T1000 (cell line): ENCODE data around the gene FIGNL2.

Source experiments
- DNase-seq: peaks from one replicate; lab custom pipeline; 2025; ENCODE audit warnings: mixed read lengths; lab: John Stamatoyannopoulos, UW

Gene FIGNL2

DNA sequence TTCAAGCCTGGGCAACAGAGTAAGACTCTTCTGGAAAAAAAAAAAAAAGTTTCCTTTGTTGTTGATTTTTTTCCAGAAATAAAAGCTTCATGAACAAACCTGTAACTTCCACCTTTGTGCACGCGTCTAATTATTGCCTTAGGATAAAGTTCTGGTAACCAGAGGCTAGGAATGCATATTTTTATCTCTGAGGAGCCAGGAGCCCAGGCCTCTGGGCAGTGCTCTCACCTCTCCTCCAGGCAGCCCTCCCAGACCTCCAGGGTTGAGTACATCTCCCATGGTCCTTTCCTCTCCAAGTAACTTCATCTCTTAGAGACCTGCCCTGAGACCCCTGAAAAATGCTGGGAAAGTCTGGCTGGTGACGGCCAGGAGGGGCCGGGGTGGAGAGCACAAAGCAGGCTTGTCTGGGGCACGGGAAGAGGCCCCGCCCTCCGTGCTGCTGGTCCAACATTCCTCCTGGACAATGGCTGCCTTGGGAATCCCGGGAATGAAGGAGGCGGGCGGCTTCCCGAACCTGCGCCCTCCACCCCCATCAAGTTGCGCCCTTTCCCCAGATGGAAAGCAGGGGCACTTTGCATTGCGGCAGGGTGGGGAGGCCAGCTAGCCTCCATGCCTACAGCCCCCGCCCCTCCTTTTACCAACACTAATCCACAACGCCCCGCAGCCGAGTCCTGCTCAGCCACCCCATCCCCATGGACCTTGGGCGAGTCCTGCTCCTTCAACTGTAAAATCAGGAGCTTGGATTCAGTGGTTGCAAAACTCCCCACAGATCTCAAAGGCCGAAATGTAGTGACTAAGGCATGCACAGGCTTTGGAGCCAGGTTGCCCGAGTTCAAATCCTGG is 7.3 kb upstream of the FIGNL2 start:
- no peak for DNase-seq

DNA sequence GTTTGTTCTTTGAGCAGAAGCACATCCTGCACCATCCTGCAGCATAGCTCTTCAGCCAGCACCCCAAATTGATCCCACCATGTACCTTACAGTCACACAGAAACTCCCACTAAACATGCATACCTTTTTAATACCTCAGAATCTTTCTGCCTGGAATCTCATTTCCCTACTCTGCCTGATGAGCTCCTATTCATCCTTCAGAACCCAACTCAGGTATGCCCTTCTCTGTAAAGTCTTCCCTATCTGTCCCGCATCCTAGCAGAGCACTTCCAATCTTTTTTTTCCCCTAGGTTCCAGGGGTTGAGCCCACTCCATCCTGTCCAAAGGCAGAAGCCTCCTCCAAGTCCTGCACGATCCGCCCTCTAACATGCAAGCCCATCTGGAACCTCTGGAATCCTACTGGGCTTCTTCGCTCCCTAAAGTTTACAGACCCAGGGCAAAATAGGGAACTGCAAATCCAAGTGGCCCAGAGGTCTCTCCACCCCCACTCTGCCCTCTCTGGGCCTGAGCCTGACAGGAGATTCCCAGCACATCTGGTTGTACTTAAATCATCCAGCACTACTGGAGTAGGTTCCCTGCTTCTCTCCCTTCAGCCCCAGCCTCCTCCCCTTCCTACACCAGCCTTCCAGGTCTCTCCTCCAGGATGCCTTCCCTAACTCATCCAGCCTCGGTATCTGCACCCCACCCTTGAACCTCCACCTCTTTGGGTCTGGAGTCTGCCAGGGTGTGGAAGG is 4.1 kb upstream of the FIGNL2 start:
- DNase-seq = no peak

DNA sequence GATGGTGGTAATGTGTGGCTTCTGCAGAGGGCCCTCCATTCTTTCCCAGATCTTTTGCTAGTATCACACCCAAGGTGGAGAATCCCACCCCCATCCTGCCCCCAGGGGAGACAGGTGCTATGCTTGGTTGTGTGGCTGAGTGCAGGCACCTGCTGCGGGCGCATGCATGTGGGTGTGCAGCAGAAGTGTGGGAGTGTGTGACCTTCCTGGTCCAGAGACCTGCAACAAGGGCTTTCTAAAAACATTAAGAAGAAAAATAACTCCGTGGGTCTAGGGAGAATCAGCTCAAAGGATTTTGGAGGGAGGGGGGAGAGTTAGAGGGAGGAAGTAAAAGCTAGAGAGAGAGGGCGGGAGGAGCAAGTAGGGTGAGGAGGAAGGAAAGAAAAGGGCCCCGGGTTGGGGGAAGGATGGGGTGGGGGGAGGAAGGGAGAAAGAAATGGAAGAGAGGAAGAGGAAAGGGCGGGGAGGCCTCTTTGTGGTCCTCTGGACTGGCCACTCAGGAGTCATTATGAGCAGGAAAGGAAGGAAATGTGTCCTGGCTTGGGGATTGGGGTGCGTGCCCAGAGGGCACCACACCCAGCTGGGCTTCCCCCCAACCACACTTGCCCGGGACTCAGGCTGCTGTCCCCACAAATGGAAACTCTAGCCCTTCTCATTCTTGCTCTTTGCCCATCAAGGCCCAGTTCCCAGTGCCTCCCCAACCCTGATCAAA is 3.1 kb upstream of the FIGNL2 start:
- no peak for DNase-seq

DNA sequence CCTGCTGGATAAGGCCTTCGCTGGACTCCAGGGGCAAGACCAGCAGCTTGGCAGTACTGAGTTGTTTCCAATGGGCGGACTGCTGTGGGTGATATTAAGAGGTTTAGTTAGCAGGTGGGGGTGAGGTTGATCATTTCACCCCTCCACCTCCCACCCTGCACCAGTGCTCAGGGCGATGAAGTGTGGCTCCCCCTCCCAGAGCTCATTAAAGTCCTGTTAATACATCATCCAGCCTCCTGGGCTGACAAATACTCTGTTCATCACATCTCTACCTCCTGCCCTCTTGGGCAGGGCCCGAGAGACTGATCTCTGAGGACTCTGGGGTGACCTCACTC is 2.4 kb upstream of the FIGNL2 start:
- no peak for DNase-seq

DNA sequence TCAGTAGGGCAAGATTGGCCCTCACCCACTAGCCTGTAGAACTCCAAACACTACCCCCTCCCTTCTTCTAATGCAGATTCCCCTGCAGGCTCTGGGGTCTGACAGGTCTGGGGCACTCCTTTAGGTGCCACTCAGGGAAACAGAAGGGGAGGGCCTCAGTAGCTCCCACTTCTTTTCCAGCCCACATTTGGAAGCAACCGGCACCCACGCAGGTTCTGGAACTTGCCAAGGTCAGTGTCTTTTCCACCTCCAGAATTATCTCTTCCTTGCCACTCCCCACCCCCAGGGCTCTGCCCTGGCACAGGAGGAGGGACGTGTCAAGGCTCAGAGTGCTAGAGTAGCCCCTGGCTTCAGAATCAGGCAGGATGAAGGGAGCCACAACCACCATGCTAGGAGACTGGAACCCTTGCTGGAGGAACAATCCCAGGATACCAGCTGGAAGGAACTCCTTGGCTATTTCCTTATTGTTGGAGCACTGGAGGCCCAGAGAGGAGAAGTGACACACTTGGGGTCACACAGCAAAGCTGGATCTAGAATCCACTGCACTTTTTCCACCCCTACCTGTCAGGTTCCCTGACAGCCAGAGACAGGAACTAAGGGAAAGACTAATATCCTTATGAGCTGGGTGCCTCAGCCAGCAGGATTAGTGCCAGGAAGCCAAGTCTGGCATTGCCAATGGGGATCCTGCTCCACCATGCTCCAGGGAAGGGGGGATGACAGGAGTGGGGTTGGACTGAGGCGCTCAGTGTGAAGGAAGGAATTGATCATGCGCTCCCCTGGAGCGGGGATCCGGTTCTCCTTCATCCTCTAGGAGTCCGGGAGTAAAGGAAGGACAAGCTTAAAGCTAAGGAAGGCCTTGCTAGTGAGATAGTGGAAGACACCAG is 1.8 kb upstream of the FIGNL2 start:
- no peak for DNase-seq

DNA sequence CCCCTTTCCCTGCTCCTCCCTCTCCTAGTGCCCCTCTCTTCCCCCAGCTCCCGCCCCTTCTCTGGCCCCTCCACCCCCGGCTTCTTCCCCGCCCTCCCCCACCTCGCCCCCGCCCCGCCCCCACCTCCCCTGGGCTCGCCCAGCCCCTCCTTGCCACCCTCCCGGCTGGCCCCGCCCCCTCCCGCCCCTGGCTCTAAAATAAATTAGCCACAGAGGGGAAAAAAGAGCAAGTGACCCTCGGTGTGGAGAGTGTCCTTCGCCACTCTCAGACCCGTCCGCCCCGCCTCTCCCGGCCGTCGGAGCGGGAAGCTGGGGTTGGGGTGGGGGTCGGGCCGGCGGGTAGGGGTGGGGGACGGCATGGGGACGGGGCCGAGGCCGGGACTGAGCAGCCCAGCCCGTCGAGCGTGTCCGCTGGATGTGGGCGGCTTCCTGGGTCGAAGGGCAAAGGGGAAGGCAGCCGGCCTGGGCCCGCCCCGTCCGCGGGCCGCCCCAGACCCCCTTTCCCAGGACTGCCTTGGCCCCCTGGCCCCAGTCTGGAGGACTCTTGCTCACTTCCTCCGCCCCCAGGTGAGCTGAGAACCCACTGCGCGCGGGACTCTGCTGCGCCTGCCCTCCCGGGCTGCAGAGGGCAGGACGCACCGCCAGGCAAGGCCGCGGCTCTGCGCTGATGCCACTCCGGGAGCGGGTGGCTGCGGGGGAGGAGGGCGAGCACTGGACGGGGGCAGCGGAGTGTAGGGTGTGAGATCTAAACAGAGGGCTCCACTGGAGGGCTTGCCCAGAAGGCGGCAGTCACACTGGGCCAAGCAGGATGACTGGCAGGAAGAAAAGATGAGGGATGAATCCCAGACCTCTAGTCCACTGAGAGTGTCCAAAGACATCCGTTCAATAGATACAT is 570 bp upstream of the FIGNL2 start:
- DNase-seq = no peak

DNA sequence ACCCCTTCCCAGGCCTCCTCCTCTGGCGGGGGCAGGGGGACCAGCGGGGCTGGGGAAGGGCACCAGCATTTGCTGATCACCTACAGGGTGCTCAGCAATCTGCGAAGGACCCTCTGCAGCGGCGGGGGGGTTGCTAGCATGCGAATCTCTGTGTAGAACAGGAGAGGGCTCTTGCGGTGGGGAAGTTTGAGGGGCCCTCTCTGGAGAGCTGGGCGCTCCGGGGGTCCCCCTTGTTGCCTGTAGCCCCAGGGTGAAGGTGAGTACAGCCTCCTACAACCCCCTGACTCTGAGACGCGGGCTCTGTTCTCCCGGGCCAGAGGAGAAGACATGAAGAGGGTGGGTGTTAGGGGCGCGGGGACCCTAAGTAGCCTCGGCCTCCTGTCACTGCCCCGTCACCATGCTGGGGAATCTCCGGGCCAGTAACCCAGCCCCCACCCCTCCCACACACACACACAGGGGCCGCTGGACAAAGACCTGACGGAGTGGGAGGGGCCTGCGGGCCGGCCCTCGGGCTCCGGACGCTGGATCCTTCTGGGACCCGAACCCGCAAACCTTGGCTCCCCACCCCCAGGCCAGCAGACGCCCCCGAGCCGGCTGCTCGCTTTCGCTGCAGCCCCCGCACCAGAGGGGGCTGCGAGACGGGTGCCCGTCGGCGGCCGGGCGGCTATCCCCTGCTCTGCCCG is 734 bp downstream of the FIGNL2 start:
- no peak for DNase-seq

DNA sequence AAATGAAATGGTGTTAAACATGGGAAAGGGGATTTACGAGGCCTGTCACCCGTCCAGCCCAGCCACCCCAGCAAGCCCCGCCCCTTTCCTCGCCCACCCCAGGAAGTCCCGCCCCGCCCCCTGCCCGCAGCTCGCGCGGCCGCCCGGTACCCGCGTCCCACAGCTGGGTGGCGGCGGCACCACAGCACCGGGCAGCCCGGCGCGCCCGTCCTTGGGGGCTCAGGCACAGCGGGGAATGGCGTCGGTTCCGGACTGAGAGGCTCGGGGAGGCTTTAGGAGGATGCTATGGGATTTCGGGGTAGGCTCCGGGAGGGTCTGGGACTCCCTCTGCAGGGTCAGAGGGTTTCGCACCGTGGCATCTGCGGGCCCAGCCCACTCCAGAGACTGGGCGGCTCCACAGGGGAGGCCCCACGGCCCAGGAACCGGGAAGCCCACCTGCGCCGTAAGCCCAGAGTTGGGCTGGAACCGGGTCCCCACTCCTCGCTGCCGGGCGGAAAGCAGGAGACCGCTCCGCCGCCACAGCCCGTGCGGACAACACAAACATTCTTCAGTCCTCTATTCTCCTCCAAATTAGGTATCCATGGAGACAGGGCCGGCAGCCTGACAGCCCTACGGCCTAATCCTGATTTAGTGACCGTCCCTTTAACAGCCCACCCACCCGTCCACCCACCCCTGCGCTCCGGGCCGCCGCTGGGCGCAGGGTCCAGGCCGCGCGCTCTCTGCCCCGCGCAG is 1.4 kb downstream of the FIGNL2 start:
- no peak for DNase-seq

DNA sequence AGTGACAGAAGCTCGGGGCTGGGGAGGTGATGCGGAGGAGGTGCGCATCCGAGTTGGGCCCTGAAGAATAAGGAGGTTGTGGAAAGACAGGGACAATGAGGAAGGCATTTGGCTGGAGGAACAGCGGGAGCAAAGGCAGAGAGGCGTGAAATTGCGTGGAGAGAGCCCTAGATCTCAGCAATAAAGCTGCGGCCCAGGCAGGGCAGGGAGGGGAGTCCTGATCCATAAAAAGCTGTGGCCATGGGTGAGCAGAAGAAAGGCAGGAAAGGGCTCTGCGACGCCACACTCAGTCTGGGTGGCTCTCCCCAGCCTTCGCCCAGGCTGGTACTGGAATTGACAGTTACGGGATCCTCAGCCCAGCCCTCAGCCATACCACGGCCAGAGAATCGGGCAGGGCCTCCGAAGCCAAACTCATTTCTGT is 2.2 kb downstream of the FIGNL2 start:
- no peak for DNase-seq

DNA sequence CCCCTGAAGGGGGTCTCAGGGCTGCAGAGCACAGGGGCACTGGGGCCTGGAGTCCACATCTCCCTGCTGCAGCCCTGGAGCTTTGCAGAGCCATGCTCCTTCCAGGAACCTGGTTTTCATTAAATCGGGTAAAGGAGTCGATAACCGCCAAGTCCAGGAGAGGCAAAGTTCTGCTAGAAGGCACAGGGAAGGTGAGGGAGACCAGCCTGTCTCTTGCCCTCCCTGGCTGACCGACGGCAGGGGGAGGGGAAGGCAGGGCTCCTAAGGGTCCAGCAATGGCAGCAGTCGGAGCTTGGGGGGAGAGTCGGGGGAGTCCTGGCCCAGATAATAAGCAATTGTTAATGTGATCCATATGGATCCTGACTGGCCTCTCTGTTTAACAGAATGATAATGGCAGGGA is 3.0 kb downstream of the FIGNL2 start:
- DNase-seq = no peak

DNA sequence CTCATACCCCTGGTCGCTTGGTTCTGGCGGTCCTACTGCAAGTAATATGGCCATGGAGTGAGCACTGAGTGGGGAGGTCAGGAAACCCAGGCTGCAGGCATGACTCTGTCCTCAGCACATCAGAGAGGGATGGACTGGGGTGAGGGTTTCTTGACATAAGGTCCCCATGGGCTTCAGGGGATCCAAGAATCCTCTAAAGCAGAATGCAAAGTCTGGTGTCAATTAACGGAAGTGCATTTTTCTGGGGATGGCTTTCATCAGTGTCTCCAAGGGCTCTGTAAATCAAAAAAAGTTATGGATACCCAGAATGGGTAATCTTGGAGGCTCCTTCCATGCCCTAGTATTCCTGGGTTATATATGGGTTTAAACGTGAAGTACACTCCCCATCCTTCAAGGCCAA is 3.7 kb downstream of the FIGNL2 start:
- DNase-seq = no peak

DNA sequence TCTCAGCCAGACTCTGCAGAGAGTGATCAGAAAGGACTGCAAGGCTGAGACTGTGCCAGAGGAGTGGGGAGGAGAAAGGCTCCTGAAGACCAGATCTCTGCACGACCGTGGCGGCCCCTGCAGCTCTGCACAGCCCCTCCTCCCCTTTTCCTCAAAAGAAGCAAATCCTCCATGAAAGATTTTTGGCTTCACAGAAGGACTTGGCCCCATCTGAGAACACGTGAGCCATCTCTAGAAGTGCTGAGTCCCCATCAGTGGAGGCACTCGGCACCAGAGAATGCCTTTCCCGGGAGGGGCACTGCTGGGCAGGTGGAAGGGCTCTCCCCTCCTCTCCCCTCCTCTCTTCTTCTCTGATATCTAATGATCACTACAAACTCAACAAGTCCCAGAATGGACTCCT is 6.8 kb downstream of the FIGNL2 start:
- no peak for DNase-seq

DNA sequence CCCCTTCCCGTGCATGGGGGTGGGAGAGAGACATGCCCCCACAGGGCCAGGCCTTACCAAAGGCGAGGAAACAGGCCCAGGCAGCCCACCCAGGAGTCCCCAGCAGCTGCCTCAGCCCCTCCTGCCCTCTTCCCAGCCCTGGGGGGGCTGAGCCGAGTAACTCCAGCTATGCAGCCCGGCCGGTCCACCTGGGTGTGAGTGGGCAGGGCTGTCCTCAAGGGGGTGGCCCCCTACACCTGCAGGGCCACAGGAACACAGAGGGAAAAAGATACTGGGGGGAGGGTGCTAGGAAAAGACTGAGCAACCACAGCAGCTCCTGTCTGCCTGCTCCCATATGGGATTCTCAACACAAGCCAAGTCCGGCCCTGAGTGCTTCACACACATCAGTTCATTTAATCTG is 7.6 kb downstream of the FIGNL2 start:
- DNase-seq = no peak

DNA sequence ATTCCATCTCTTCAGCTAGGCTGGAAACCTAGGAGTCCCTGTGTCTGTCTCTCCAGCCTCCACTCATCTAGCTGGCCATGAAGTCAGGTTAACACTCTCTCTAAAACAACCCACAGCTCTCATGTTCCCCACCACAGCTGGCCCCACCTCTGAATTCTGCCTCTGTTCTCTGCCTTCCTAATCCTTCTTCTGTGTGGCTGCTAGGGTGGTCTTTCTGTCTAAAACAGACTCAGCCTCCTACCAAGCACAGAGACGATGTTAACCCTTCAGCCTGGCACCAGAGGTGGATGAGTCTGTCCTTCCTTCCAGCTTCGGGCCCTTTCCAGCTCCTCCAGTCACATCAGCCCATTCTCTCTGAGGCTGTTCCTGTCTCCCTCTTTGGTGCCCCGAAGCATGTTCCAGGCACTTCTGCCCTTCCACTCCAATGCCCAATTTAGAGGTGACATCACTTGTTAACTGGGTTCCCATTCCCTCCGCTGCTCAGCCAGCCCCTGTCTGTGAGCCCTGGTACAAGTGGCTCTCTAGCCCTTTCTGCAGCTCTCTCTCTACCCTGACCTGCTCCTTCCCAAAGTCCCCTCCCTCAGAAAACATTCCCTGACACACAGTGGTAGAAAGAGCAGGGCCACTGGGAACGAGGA is 9.1 kb downstream of the FIGNL2 start:
- no peak for DNase-seq

DNA sequence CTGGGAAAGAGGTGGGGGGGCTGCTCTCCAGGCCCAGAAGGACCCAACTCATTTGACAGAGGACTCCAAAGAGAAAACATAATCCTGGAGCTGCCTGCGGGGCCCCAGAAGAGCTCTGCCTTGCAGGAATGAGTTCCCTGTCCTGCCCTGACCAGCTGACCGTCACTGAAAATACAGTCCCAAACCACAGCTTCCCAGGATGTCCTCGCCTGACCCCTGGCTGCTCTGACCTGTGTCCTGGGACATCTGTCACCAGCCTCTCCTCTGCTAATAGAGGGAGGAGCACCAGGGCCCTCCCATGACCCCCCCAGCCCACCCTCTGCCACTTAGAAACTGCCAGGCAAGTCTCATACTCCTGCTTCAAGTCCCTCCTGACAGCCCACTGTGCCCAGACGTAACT is 9.8 kb downstream of the FIGNL2 start:
- no peak for DNase-seq

DNA sequence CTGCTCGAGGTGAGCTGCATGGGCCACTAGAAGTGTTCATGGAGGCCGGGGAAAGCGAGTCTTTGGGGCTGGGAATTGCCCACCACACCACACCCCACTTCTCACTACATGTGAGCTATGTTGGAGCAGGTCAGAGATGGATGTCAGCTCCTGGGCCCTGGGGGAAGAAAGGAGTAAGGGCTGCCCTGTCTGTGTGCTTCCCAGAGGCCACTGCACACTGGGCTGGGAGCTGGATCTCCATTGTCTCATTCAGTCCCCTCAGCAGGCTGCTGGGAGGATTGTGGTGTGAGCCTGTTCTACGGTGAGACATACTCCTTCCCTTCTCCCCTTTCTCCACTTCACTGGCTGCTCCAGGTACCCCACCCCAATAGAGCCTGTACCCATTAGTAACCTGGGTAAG is 10.5 kb downstream of the FIGNL2 start:
- no peak for DNase-seq

DNA sequence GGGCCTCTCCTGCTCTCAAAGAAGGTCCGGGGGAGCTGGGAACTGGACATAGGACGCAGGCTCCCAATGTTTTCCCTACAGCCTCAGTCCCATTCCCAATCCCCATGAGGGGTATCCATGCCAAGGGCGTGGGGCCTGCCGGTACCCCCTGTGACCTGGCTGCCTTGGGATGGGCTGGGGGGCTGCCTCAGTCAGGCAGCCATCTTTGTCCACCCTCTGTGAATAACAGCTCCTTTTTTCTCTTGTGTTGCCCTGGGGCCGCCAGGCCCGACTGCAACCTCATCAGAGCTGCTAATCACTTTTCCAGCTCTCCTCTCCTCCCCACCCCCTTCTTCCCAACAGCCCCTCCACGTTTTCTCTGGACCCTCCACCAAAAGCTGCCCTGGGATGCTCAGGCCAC is 11.2 kb downstream of the FIGNL2 start:
- no peak for DNase-seq

DNA sequence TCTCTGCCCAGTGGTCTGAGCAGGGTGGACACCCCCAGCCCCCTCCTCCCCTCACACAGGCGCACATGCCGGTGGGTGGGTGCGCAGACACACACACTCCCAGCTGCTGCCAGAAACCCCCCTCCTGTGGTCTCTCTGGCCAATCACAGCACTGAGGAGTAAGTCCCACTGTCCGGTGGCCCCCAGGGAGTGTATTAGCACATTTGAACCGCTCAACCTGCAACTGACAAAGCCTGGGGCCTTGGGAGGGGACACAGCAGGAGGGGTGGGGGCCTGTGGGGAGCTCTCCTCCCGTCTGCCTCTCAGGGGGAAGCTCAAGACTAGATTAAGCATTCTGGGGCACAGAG is 11.7 kb downstream of the FIGNL2 start:
- no peak for DNase-seq
